Measurements from ENCODE around the gene KLHL15.

Gene KLHL15

DNA sequence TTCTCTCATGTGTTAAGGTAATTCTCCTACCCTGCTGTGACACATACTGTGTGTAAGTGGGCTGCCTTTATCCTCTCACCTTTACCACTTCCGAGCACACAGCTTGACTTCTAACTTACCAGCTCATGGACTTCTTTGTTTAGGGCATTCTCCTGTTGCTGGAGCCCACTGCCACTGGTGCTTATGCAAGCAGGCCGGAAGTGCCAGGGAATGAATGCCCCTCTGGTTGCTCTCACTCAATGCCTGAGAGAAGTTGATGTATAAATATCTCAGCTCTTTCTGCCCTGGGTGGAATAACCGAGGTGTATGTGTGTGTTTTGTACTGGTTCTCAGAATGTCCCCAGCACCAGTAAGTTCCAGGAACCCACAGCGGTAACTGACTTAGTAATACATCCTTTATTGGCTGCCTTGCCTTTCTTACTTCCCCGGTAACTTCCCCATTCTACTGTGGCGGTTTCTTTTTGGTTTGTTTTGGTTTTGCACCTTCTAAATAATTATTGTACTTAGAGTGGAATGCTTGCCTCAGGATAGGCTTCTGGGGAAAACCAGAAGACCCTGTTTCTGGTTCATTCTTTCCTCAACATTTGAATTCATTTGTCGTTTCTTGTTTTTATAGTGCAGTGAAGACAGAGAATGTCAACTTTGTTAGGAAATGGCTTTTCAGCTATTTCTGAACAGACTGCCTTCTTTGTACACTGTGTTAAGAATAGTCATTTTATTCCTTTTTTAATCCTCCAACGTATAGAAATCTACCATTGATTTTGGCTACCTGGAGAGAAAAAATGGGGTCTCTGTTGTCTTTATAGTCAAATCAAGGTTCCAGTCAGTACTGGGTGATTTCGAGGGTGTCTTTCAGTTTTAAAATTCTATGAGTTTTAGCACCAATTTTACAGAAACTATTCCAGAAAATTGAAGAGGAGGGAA lies 73.7 kb downstream of the KLHL15 start:
- no peak for DNase-seq (ENCODE audit: low read depth in 2 of 2, low spot score in 1 of 2)

- DNase-seq (ENCODE audit: low read depth in 2 of 2, low spot score in 1 of 2) = no peak
These were observed 74.6 kb downstream of the KLHL15 start for GRCh38 chrX:23952391-23952790.

DNA sequence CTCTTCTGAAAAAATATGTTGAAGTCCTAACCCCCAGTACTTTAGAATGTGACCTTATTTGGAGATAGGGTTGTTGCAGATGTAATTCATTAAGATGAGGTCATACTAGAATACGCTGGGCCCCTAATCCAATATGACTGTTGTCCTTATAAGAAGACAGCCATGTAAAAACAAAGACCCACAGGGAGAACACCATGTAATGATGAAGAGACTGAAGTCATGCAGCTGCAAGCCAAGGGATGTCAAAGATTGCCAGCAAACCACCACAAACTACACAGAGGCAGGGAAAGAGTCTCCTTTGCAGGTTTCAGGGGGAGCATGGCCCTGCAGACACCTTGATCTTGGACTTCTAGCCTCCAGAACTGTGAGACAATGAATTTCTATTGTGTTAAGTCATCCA lies 81.8 kb downstream of the KLHL15 start:
- no peak for DNase-seq (ENCODE audit: low read depth in 2 of 2, low spot score in 1 of 2)

- no peak for DNase-seq (ENCODE audit: low read depth in 2 of 2, low spot score in 1 of 2)
These were observed 82.8 kb downstream of the KLHL15 start for GRCh38 chrX:23944234-23944633.

DNA sequence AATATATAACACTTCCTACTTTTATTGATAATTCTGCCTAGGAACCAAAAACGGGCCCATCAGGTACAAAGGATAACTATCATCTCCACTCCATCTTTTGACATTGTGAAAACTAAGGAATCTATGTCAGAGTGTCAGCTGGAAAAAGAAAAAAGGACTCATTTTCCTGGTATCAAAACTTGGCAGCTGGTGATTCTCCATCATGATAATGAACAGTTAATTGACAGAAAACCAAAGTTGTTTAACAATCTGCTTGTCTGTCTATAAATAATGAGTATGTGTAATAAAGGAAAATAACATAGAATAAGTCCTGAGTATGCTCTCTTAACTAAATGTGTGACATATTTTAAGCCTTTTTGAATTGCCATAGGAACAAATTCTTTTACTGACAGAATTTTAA lies 87.8 kb downstream of the KLHL15 start:
- no peak for DNase-seq (ENCODE audit: low read depth in 2 of 2, low spot score in 1 of 2)

GRCh38 chrX:23938690-23939089 lies 88.3 kb downstream of the KLHL15 start:
- DNase-seq (ENCODE audit: low read depth in 2 of 2, low spot score in 1 of 2) = no peak

GRCh38 chrX:23937100-23937499 lies 89.9 kb downstream of the KLHL15 start:
- DNase-seq (ENCODE audit: low read depth in 2 of 2, low spot score in 1 of 2) = no peak

GRCh38 chrX:23936180-23936579 lies 90.8 kb downstream of the KLHL15 start:
- no peak for DNase-seq (ENCODE audit: low read depth in 2 of 2, low spot score in 1 of 2)

DNA sequence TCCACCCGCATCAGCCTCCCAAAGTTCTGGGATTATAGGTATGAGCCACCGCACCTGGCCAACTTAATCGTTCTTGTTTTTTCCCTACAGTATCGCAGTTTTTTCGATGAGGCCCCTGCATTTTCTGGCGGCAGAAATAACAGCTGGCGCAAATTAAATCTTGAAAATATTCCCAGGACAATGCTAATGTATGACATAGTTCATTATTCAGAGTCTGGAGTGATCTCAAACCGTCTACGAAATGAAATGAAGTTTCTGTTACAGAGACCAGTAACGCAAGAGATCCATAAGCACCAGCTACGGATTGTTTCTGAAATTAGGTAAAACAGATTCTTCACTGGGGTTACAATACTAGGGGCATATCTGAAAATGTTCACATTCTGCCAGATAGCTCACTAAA lies 91.9 kb downstream of the KLHL15 start:
- DNase-seq (ENCODE audit: low read depth in 2 of 2, low spot score in 1 of 2) = no peak

All from stimulated activated CD8-positive, alpha-beta memory T cell treated with anti-CD3 and anti-CD28 coated beads, Interleukin-4, amount 100 ng/mL, for 4 hours (primary cell).